B cell (primary cell): Measurements from ENCODE around the gene WDFY4.

Experiments
- EZH2 ChIP-seq: IDR thresholded peaks from 2 replicates; pipeline ENCODE4 v1.6.1; 2012; ENCODE audit warnings: borderline replicate concordance, low read depth, mild to moderate bottlenecking, moderate library complexity, low read length; ENCODE audit not compliant: insufficient read depth, poor library complexity, severe bottlenecking
- TF ChIP-seq, protein P1 (sequence below): fragments of 200-600 bp; IDR thresholded peaks from one replicate; pipeline ENCODE4 v1.8.0; 2022; ENCODE audit warnings: antibody characterized with exemption, mild to moderate bottlenecking

DNA sequence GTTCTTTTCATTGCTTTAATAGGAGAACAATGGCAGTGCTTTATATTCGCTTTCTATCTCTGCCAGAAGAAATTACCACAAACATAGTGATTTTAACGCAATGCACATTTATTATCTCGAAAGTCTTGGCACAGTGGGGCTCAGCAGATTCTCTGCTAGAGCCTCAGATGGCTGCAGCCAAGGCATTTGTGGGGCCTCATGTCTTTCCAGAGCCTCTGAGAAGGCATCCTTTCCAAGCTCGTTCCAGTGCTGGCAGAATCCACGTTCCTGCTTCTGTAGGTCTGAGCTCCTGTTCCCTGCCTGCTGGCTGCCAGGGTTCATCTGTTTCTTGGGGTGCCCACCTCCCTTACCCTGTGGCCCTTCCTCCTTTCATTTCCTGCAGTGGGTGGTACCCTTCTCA lies 194.8 kb downstream of the WDFY4 start:
- TF ChIP-seq, protein P1, sequence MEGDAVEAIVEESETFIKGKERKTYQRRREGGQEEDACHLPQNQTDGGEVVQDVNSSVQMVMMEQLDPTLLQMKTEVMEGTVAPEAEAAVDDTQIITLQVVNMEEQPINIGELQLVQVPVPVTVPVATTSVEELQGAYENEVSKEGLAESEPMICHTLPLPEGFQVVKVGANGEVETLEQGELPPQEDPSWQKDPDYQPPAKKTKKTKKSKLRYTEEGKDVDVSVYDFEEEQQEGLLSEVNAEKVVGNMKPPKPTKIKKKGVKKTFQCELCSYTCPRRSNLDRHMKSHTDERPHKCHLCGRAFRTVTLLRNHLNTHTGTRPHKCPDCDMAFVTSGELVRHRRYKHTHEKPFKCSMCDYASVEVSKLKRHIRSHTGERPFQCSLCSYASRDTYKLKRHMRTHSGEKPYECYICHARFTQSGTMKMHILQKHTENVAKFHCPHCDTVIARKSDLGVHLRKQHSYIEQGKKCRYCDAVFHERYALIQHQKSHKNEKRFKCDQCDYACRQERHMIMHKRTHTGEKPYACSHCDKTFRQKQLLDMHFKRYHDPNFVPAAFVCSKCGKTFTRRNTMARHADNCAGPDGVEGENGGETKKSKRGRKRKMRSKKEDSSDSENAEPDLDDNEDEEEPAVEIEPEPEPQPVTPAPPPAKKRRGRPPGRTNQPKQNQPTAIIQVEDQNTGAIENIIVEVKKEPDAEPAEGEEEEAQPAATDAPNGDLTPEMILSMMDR: no peak
- TF ChIP-seq EZH2: no peak
